NCI-H1092 treated with DMSO at 0.1 percent for 48 hours (cell line): ENCODE results near the gene ANKRD53.
"Not testable (repeated sequence)": the region's sequence is repeated elsewhere in the genome, so short reads cannot be mapped to it uniquely, and the experiment has no call there.

ENCODE experiments used
- DNase-seq: peaks from one replicate; lab custom pipeline; 2025; lab: John Stamatoyannopoulos, UW

The ANKRD53 gene

GRCh38 chr2:71011786-71012185, 33.4 kb downstream of the ANKRD53 start:
- not testable (repeated sequence) for DNase-seq

GRCh38 chr2:71018625-71019024, 40.2 kb downstream of the ANKRD53 start:
- no peak for DNase-seq

- not testable (repeated sequence) for DNase-seq
Observed at GRCh38 chr2:71019989-71020388, 41.6 kb downstream of the ANKRD53 start.

- DNase-seq = not testable (repeated sequence)
Observed at GRCh38 chr2:71021394-71021793, 43.0 kb downstream of the ANKRD53 start.

- DNase-seq = not testable (repeated sequence)
Observed at GRCh38 chr2:71023553-71024243, 45.3 kb downstream of the ANKRD53 start.
